ENCODE measurements around the gene UVRAG.
"Not testable (repeated sequence)": the region's sequence is repeated elsewhere in the genome, so short reads cannot be mapped to it uniquely, and the experiment has no call there.

UVRAG gene

DNA sequence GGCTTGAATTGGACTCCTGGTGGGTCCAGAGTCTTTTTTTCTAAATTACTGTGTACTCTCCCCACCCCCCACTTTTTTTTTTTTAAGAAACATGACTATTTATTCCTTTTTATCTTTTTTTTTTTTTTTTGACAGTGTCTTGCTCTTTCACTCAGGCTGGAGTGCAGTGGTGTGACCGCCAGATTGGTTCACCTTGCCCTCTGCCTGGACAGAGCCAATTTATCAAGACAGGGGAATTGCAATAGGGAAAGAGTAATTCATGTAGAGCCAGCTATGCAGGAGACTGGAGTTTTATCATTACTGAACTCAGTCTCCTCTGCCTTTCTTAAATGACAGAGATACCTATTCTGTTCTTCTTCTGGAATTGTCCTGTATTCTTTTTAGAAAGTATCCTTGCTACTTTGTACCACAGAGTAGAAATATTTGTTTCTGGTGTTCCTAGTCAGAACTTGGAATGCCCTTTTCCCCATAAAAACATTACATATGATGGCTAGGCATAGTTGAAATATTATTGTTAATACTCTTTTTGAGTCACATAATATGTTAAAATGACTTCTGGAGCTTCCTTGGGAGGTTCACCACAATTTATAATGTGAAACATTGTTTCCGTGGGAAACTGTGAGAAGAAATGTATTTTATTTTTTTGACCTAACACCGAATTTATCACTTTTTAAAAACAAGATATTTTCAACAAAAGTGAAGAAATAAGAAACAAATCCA lies 95.6 kb downstream of the UVRAG start:
- no peak for FAIRE-seq
- no peak for DNase-seq (ENCODE audit: insufficient read length, low spot score)

DNA sequence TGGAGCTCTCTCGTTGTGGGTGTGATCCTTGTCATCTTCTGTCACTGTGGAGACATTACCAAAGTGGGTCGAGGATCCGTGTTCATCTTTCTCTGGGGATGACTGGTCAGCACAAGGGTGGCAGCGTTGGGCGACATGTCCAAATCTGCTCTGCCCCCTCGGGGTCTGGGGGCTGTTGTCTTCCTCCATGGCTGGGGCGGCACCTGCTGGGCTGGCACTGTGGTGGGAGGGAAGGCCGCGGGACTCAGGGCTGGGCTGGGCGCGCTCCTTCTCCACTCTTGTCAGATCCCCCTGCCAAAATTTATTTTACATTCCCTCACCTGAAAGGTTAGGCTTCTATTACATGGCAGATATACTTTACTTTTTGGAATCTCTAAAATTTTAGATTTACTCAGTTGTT lies 96.4 kb downstream of the UVRAG start:
- DNase-seq (ENCODE audit: insufficient read length, low spot score) (no peak), FAIRE-seq (no peak)

DNA sequence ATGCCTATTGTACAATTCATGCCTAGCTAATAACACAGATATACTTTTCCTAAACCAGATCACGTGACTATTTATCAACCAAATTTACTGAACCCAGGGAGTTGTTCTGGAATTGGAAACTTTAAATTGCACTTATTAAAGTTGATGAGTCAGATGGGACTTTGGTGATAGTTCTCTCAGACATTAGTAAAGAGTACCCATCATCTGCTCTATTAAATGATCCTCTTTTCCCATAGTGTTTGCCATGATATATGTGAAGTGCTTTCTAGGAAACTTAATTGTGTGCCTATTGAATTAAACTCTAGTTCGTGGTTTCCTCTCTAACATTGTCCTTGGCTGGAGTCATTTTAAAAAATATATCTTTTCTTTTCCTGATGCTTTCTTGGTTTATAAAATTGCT lies 99.0 kb downstream of the UVRAG start:
- DNase-seq (ENCODE audit: insufficient read length, low spot score) (no peak), FAIRE-seq (no peak)

DNA sequence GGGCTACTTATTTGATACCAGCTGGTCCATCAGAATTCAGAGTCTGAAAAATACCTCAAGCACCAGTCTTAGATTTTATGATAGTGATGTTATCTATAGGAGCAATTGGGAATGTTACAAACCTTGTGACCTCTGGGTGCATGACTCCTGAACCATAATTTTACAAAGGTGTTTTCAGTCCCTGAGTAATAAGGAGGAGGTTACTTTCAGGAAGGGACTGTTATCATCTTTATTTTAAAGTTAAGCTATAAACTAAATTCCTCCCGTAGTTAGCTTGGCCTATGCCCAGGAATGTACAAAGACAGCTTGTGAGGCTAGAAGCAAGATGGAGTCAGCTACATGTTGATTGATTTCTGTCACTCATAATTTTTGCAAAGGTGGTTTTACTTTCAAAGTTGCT lies 101.9 kb downstream of the UVRAG start:
- FAIRE-seq (no peak), DNase-seq (ENCODE audit: insufficient read length, low spot score) (no peak)

DNA sequence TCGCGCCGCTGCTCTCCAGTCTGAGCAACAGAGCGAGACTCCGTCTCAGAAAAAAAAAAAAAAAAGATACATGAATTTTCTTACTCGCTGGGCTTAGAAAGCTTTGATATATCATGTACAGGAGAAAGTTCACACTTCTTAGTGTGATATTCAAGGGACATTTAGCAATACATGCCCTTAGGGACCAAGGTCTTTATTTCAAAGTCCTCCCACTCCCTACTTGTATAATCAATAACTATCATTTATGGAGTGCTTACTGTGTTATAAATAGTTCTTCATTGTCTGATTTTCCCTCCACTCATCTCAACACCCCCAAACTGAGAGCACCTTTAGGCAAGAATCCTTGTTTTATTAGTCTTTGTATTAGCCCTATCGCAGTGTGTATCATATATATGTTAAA lies 103.3 kb downstream of the UVRAG start:
- DNase-seq (ENCODE audit: insufficient read length, low spot score): no peak
- no peak for FAIRE-seq

DNA sequence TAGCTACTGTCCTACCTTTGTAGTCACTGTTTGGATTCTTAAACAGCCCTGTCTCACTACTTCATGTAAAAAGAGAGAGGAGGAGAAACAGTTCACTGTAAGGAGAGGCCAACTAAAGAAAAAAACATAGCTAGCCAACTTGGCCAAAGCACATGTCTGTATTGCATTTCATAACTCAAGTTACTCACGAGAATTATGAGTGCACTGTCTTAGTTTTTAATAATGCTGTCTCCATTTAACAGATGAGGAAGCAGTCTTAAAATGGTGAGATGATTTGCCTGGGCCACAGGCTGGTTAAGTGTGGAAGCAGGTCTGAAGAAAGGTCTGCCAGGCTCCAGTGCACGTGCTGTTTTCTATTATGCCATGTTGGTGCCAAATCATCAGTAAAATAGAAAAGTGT lies 104.5 kb downstream of the UVRAG start:
- DNase-seq (ENCODE audit: insufficient read length, low spot score) (no peak), FAIRE-seq (peak; percentile 79)

DNA sequence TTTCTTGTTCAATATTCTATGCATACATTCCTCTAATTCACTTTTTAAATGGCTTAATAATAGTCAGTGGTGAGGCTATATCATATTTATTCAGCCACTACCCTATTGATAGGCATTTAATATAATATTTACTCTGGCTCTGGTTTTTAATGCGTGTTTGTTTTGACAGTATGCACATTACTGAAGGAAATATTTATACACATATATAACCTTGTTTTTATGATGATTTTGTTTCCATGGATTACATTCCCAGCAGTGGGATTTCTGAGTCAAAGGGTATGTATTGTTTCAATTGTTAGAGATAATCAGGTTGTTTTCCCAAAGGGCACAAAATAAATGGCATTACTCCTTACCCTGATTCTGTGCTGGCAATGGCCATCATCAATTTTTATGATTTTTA lies 105.8 kb downstream of the UVRAG start:
- DNase-seq (ENCODE audit: insufficient read length, low spot score): no peak
- peak; percentile 52 for FAIRE-seq

DNA sequence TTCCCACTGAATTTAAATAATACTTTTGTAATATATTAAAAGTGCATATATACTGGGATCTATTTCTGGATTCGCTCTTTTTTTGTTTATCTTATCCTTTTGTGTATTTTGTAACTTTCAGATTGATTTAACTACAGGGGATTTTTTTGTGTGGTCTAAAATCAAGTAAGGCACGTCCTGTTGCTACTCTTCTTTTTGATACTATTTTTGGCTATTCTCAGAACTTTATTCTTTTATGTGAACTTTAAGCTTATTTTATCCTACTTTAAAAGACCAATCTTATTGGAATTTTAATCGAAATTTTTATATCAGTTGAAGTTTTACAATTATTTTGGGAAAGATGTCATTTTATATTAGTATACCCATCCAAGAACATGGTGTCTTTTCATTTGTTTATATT lies 106.8 kb downstream of the UVRAG start:
- FAIRE-seq: no peak
- no peak for DNase-seq (ENCODE audit: insufficient read length, low spot score)

DNA sequence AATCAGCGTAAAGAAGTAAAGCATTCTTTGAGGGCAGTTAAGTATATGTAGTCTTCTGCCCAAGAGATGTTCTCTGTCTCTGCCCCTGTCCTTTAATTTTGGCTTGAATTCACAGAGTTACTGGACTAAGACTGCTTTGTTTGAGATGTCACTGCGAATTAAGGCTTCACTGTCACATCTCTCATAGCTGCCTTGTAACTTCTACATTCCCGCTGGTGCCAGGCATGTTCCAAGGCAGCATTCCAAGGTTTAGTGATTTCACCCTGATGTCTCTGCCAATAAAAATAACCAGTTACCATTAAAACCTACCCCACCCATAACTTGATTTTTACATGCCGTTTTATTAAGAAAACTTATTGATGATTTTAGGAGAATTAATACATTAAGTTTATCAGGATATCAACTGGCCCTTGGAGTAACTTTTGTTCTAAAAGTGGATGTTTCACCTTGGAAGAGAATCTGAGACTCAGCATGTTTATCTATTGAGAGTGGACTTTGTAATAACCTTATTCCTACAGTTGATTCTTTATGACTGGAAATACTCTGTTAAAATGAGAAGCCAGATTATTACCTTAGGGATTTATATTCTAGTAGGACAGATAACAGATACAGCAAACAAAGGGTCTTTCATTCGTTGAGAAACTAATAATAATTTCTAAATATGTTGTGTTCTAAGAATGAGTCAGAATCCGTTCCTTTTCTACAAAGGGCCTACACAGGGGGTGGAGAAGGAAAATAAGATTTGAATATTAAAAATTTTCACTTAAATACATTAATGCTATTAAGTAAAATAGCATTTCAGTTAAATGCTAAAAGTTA lies 110.2 kb downstream of the UVRAG start:
- DNase-seq (ENCODE audit: insufficient read length, low spot score) (no peak), FAIRE-seq (no peak)

DNA sequence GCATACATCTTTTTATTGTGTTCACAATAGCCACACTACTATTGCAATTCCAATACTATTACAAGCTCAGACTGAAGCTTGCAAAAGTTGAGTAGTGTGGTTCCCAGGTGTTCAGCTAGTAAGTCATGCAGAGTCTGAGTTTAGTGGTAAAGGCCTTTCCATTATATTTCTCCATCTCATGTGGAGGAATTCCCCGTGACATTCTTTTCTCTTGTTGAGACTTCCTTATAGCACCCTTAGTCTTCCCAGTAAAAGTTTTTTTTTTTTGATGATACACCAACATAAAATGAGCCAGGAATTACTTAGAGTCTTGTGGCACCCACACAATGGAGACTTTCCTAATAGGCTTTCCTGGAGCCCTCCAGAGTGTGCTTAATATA lies 110.8 kb downstream of the UVRAG start:
- FAIRE-seq (no peak), DNase-seq (ENCODE audit: insufficient read length, low spot score) (no peak)

DNA sequence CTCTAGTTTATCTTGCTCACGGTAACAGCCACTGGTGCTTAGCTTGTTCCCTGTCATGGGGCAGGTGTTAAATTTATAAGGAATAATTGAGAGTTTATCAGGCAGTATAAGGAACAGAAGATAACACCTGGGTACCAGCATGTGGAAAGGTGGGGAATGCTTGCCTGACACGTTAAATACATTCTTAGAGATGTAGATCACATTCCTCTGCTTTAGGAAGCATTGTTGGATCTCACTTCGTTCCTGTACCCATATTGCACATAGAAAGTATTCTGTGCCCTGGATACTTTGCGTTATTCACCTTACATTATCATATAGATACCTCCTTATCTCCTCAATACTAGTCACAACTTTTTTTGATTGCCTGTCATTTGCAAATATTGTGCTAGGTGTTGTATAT lies 114.7 kb downstream of the UVRAG start:
- FAIRE-seq (no peak), DNase-seq (ENCODE audit: insufficient read length, low spot score) (no peak)

DNA sequence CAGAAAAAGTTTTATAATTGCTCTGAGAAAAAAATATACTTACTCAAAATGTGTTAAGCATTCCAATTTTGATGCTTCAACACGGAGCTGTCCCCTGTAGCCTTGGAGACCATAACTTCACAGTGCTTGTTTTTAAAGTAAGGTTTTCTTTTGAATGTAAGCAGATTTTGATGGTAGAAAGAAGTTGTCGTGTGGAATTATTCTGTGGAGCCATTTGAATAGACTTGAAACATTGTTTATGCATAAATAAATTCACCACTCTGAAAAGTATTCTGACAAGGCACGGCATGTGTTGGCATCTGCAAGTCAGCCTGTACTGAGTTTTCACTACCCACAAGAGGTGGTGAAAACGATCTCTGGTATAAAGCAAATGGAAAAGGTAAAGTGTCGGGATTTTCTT lies 115.5 kb downstream of the UVRAG start:
- no peak for DNase-seq (ENCODE audit: insufficient read length, low spot score)
- FAIRE-seq: no peak

DNA sequence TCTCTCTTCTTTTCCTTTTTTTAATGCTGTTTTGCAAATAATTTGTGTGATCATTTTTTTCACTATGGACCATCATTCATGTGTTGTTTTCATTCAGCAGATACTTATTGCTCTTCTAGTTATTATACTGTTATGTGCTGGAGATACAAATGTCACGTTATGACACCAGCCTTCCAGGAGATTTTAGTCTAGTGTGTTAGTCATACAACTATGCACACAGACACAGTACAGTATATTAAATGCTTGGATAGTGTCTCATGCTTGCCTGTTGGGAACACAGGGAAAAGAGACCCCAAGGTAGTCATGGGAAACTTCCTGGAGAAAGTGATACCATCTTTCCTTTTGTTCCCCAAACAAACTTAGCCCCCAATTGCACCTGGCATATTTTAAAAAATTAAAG lies 116.1 kb downstream of the UVRAG start:
- DNase-seq (ENCODE audit: insufficient read length, low spot score): no peak
- no peak for FAIRE-seq

DNA sequence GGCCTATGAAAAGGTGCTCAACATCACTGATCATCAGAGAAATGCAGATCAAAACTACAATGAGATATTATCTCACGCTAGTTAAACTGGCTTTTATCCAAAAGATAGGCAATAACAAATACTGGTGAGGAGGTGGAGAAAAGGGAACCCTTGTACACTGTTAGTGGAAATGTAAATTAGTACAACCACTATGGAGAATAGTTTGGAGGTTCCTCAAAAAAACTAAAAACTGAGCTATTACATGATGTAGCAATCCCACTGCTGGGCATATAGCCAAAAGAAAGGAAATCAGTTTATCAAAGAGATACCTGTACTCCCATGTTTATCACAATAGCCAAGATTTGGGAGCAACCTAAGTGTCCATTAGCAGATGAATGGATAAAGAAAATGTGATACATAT lies 118.7 kb downstream of the UVRAG start:
- DNase-seq (ENCODE audit: insufficient read length, low spot score); FAIRE-seq: not testable (repeated sequence)

DNA sequence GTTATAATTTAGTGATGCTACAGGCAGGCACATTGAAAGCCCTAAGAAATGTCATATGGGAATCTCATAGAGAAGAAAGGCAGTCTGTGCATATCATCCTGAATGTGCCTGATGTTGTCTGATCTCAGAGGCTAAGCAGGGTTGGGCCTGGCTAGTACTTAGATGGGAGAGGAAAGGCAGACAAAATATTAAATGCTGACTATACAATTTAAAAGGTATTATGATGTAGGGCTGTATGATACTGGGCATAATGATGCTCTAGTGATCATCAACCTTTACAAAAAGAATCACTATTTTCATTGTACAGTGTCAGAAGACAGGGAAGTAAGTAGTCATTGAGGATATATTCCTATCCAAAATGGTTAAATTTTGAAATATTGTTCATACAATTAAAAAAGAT lies 119.8 kb downstream of the UVRAG start:
- DNase-seq (ENCODE audit: insufficient read length, low spot score): no peak
- FAIRE-seq: no peak

DNA sequence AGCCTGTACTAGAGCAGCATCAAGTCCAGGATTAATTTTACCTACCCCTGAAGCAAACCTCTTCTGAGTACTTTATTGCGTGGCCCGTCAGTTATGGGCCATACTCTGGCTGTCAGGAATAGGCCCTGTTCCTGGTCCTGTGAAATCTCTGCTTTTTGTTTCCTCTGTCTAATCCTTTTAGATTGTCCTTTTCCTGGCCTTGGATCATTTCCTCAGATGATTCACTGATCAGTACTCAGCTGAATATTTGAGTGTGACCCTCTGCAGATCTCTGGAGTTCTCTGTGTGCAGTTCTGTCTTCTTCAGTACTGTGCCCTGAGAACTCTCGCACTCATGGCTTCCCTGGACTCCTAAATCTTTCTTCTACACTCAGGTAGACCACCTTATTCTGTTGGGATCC lies 123.5 kb downstream of the UVRAG start:
- no peak for FAIRE-seq

DNA sequence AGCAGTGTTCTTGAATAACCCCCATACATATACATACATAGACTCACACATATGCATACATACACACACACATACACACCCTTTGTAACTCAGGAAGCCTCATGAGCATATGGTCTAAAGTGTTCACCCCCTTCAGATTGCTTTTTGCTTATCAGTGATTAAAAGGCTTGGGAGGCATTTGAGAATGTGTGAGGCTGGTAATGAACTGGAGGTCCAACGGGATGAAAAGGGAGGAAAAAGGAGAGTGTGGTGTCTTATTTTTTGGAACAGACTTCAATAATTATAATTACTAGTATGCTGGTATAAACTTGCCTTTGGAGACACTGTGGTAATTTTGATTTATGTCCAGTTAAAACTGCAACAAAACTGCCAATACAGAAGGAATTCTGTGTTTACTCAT lies 124.5 kb downstream of the UVRAG start:
- no peak for FAIRE-seq
- DNase-seq (ENCODE audit: insufficient read length, low spot score): no peak

More for the DNA sequence above, 123.5 kb downstream of the UVRAG start:
- DNase-seq (ENCODE audit: insufficient read length, low spot score): no peak

DNA sequence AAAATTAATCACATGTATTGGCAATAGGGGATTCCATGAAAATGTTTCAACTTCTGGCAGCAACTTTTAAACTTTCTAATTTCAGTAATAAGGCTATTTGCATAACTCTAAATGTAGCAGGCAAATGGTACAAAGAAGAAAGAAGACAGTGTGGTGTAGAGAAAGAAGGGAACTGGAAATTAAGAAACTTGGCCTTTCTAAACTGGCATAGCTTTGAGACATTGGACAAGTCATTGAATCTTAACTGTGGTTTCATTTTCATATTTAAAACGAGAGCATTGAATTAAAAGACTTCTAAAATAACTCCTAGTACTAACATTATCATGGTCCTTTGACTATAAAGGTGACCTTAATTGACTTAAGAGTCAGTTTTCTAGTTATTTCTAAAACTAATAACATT lies 125.0 kb downstream of the UVRAG start:
- peak; percentile 89 for FAIRE-seq
- DNase-seq (ENCODE audit: insufficient read length, low spot score): peak; percentile 5

DNA sequence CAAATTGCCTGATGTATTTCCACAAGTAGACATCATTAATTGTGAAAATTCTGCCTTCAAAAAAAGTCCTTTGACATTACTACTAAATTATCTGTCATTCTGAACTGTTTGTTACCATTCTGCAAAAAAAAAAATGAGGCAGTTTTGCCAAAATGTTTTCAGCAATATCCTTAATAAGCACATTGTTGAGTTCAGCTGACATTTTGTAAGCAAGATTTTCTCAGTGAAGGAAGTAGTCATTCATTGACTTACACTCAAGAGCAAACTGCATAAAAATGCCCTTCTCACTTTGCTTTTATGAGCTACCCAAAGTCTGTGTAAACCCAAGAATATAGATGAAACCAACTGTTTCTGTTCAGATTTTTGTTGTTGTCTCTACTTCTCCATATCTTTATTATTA lies 125.9 kb downstream of the UVRAG start:
- DNase-seq (ENCODE audit: insufficient read length, low spot score) (no peak), FAIRE-seq (no peak)

DNA sequence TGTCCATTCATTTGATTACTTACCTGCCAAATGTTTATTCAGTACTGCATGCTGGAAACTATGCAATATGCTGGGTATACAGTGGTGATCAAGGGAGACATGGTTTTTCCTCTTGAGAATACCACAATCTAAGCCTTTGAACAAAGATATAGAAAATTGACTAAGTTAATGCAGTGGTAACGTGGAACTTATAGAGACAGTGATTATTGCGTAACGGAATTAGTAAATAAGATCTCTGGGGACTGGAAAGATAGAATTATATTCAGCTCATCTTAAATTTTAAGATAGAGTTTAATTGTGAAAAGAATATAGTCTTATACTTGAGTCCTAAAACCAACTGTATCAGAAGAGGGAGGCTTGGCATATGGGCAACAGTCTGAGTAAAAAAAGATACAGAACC lies 129.5 kb downstream of the UVRAG start:
- FAIRE-seq (no peak), DNase-seq (ENCODE audit: insufficient read length, low spot score) (no peak)

DNA sequence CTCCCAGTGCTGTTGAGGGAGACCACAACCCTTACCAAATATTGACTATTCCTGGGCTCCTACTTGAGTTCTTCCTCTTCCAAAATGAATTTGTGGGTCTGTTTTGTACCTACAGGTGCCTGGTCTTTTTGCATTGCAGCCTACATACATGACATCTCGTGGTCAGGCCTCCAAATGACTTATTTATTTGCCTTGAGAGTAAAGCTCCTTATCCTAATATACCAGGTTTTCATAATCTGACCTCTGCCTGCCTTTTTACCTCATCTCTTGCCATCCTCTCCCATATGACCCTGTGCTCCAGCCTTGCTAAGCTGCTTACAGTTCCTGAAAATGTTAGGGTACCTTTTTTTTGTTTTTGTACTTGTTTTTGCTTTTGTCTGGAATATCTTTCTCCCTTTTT lies 130.4 kb downstream of the UVRAG start:
- FAIRE-seq: peak; percentile 81
- no peak for DNase-seq (ENCODE audit: insufficient read length, low spot score)

DNA sequence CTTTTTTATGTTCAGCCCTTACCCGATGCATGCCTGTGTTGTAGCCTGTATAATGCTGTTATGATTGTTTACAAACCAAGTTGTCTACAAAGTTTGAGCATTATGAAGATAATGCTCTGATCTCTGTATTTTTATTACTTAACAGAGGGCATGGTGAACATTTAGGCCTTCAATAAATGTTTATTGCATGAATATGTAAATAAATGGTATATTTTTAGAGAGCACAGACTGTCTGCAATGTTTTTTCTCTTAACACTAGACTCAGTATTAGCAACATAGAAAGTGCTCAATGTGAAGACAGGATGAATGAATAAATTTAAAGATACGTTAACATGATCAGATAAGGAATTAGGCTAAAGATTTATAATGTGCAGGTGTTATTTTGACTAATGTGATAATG lies 130.9 kb downstream of the UVRAG start:
- FAIRE-seq (no peak), DNase-seq (ENCODE audit: insufficient read length, low spot score) (no peak)

Measured in GM19239 (cell line).